ENCODE measurements around the gene SATB2. TPM values are rescaled to one million over a fixed set of nuclear protein-coding genes. Genes with fewer than 3 reads are reported as not detected.

Gene SATB2
- polyA plus RNA-seq, 1 donor from 2014 or later = 0.21 TPM

GRCh38 chr2:199303728-199304177, 154.0 kb downstream of the SATB2 start:
- TF ChIP-seq POLR2AphosphoS5 (IDR thresholded peaks at IDR 0.05) (no peak), REST (IDR thresholded peaks at IDR 0.05; ENCODE audit: borderline replicate concordance) (no peak), SMC3 (conservative IDR thresholded peaks at IDR 0.05; ENCODE audit: poor library complexity) (no peak), EZH2 (IDR thresholded peaks at IDR 0.05; ENCODE audit: borderline replicate concordance, insufficient read depth, low read length, poor library complexity, severe bottlenecking) (no peak), EP300 (conservative IDR thresholded peaks at IDR 0.05; ENCODE audit: poor library complexity, severe bottlenecking) (no peak), CTCF (IDR thresholded peaks at IDR 0.05; ENCODE audit: poor library complexity, severe bottlenecking) (no peak), TAF1 (IDR thresholded peaks at IDR 0.05; ENCODE audit: low read depth) (no peak), MXI1 (conservative IDR thresholded peaks at IDR 0.05; ENCODE audit: poor library complexity, severe bottlenecking) (no peak)
- Histone ChIP-seq H3K9ac (ENCODE audit: low read length) (no peak overlapping the region), H3K27ac (ENCODE audit: low read length) (no peak overlapping the region), H3K9me3 (ENCODE audit: low read length) (no peaks in the 10 kb centered on the region), H3K4me2 (ENCODE audit: low read length) (no peak overlapping the region), H3K36me3 (ENCODE audit: insufficient read depth, low read length) (no peaks in the 10 kb centered on the region), H4K20me1 (ENCODE audit: insufficient read depth) (no peaks in the 10 kb centered on the region), H3K9me2 (ENCODE audit: insufficient read depth, low read length) (no peaks in the 10 kb centered on the region), H3F3A (ENCODE audit: insufficient read depth, low read length, poor library complexity, severe bottlenecking) (no peaks in the 10 kb centered on the region), H3K79me2 (replicated peaks; ENCODE audit: insufficient read depth, low read length) (no peaks in the 10 kb centered on the region), H3K27me3 (ENCODE audit: insufficient read depth, low read depth, low read length) (no peaks in the 10 kb centered on the region), H3K4me3 (ENCODE audit: low read length) (no peak overlapping the region), H2AFZ (ENCODE audit: low read depth, low read length) (no peak overlapping the region)

DNA sequence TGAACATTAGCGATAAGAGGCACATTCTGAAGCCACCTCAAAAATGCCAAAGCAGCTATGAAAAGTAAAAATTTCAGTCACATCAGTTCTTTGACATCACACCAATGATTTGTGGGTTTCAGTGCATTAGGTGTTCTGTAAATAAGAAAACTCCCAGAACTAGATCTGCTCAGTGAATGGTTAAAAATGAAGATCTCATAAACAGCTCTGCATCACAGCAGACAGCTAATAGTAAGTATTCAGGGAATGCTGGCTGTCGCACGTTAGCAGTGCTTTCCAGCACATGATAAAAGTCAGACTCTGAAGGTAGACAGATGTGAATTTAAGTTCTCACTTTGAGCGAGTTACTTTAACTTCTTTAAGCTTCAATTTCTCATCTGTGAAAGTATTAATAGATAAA, 154.9 kb downstream of the SATB2 start:
- H3K4me3 ChIP-seq (ENCODE audit: low read length) = no peak overlapping the region
- no peak overlapping the region for H2AFZ ChIP-seq (ENCODE audit: low read depth, low read length)
- no peak overlapping the region for H3K9ac ChIP-seq (ENCODE audit: low read length)
- no peak overlapping the region for H3K4me2 ChIP-seq (ENCODE audit: low read length)
- H3K9me2 ChIP-seq (ENCODE audit: insufficient read depth, low read length) = no peaks in the 10 kb centered on the region
- TF ChIP-seq SMC3 (conservative IDR thresholded peaks at IDR 0.05; ENCODE audit: poor library complexity) (no peak), EP300 (conservative IDR thresholded peaks at IDR 0.05; ENCODE audit: poor library complexity, severe bottlenecking) (no peak), EZH2 (IDR thresholded peaks at IDR 0.05; ENCODE audit: borderline replicate concordance, insufficient read depth, low read length, poor library complexity, severe bottlenecking) (no peak), TAF1 (IDR thresholded peaks at IDR 0.05; ENCODE audit: low read depth) (no peak), POLR2AphosphoS5 (IDR thresholded peaks at IDR 0.05) (no peak), RAD21 (conservative IDR thresholded peaks at IDR 0.05) (no peak)
- no peaks in the 10 kb centered on the region for H3K79me2 ChIP-seq (replicated peaks; ENCODE audit: insufficient read depth, low read length)
- no peaks in the 10 kb centered on the region for H3K27me3 ChIP-seq (ENCODE audit: insufficient read depth, low read depth, low read length)
- H4K20me1 ChIP-seq (ENCODE audit: insufficient read depth) = no peaks in the 10 kb centered on the region
- no peaks in the 10 kb centered on the region for H3K36me3 ChIP-seq (ENCODE audit: insufficient read depth, low read length)
- H3K27ac ChIP-seq (ENCODE audit: low read length) = no peak overlapping the region
- H3F3A ChIP-seq (ENCODE audit: insufficient read depth, low read length, poor library complexity, severe bottlenecking) = no peaks in the 10 kb centered on the region
- no peaks in the 10 kb centered on the region for H3K9me3 ChIP-seq (ENCODE audit: low read length)
